Measurements from ENCODE around the gene CDH22.

CDH22 gene

GRCh38 chr20:46160661-46161060, 147.6 kb downstream of the CDH22 start:
- no peak for DNase-seq

GRCh38 chr20:46159101-46159897, 149.0 kb downstream of the CDH22 start:
- no peak for DNase-seq

- no peak for DNase-seq
Measured at GRCh38 chr20:46158476-46158987, 149.8 kb downstream of the CDH22 start.

GRCh38 chr20:46157625-46158024, 150.7 kb downstream of the CDH22 start:
- DNase-seq: no peak

- DNase-seq: no peak
Measured at GRCh38 chr20:46157076-46157592, 151.2 kb downstream of the CDH22 start.

- no peak for DNase-seq
Measured at GRCh38 chr20:46156065-46156464, 152.2 kb downstream of the CDH22 start.

- no peak for DNase-seq
Measured at GRCh38 chr20:46154796-46155195, 153.5 kb downstream of the CDH22 start.

GRCh38 chr20:46154305-46154704, 154.0 kb downstream of the CDH22 start:
- no peak for DNase-seq

GRCh38 chr20:46152824-46153586, 155.3 kb downstream of the CDH22 start:
- no peak for DNase-seq

GRCh38 chr20:46151936-46152335, 156.4 kb downstream of the CDH22 start:
- no peak for DNase-seq

GRCh38 chr20:46150943-46151342, 157.4 kb downstream of the CDH22 start:
- no peak for DNase-seq

GRCh38 chr20:46148313-46149208, 159.7 kb downstream of the CDH22 start:
- DNase-seq: no peak

- DNase-seq: no peak
Measured at GRCh38 chr20:46145713-46146112, 162.6 kb downstream of the CDH22 start.

- DNase-seq: no peak
Measured at GRCh38 chr20:46144432-46145025, 163.8 kb downstream of the CDH22 start.

GRCh38 chr20:46142124-46142523, 166.2 kb downstream of the CDH22 start:
- no peak for DNase-seq

GRCh38 chr20:46139908-46140482, 168.3 kb downstream of the CDH22 start:
- peak; percentile 40 for DNase-seq

- DNase-seq: no peak
Measured at GRCh38 chr20:46139266-46139889, 168.9 kb downstream of the CDH22 start.

- DNase-seq: no peak
Measured at GRCh38 chr20:46137816-46138215, 170.5 kb downstream of the CDH22 start.

- DNase-seq: no peak
Measured at GRCh38 chr20:46135856-46136633, 172.3 kb downstream of the CDH22 start.

GRCh38 chr20:46134716-46135115, 173.6 kb downstream of the CDH22 start:
- no peak for DNase-seq

All from NCI-H2029 (cell line).